Astrocyte of the spinal cord (primary cell): ENCODE measurements around the gene PROSER1.

Source experiments
- DNase-seq: peaks from one replicate; pipeline ENCODE4 v3.0.0; 2011; ENCODE audit warnings: low read depth, low spot score
- H3K4me3 ChIP-seq: 2 replicates; pipeline ENCODE4 v1.5.1; 2011; ENCODE audit warnings: low read depth, mild to moderate bottlenecking, low read length, moderate library complexity
- in situ Hi-C: cut with HindIII; loops from 2 replicates; pipeline ENCODE4 v1.10.0; 2017; ENCODE audit warnings: low sequenced_read_pairs
- TF ChIP-seq, protein P1 (sequence below): IDR thresholded peaks from 2 replicates; pipeline ENCODE4 v1.5.1; 2012; ENCODE audit warnings: low read depth, mild to moderate bottlenecking, low read length, inconsistent platforms

The PROSER1 gene

GRCh38 chr13:39040206-39040605, 2.3 kb upstream of the PROSER1 start:
- H3K4me3 ChIP-seq, result no peak overlapping the region
- in situ Hi-C loops, result no loop called here
- DNase-seq, result no peak
- TF ChIP-seq, protein P1, sequence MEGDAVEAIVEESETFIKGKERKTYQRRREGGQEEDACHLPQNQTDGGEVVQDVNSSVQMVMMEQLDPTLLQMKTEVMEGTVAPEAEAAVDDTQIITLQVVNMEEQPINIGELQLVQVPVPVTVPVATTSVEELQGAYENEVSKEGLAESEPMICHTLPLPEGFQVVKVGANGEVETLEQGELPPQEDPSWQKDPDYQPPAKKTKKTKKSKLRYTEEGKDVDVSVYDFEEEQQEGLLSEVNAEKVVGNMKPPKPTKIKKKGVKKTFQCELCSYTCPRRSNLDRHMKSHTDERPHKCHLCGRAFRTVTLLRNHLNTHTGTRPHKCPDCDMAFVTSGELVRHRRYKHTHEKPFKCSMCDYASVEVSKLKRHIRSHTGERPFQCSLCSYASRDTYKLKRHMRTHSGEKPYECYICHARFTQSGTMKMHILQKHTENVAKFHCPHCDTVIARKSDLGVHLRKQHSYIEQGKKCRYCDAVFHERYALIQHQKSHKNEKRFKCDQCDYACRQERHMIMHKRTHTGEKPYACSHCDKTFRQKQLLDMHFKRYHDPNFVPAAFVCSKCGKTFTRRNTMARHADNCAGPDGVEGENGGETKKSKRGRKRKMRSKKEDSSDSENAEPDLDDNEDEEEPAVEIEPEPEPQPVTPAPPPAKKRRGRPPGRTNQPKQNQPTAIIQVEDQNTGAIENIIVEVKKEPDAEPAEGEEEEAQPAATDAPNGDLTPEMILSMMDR, result no peak

DNA sequence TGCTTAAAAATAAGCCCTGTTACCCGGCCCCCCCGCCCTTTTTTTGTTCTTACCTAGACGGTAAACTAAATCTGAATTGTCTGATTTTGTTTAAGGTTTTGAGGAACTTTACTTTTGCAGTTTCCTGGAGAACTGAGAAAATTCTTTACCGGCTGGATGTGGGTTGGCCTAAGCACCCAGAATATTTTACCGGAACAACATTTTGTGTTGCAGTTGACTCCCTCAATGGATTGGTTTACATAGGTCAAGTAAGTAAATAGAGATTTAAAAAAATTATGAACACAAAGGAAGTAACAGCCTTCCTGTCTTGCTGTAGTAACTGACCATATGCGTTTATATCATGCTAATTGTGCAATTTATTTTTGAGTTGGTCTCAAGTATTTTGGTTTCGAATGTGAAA, 1.2 kb upstream of the PROSER1 start:
- in situ Hi-C loops, result no loop called here
- peak overlapping the region; percentile 92 for H3K4me3 ChIP-seq
- DNase-seq, result no peak
- TF ChIP-seq, protein P1, result no peak

GRCh38 chr13:39038569-39039030, 711 bp upstream of the PROSER1 start:
- peak overlapping the region; percentile 92 for H3K4me3 ChIP-seq
- peak; percentile 29 for DNase-seq
- in situ Hi-C loops, result no loop called here
- TF ChIP-seq, protein P1, result no peak

GRCh38 chr13:39037410-39037879, 444 bp downstream of the PROSER1 start:
- in situ Hi-C loops, result no loop called here
- TF ChIP-seq, protein P1, result no peak
- peak overlapping the region; percentile 92 for H3K4me3 ChIP-seq
- DNase-seq, result no peak

GRCh38 chr13:39036212-39036611, 1.7 kb downstream of the PROSER1 start:
- H3K4me3 ChIP-seq, result peak overlapping the region; percentile 92
- TF ChIP-seq, protein P1, result no peak
- in situ Hi-C loops, result no loop called here
- peak; percentile 27 for DNase-seq

DNA sequence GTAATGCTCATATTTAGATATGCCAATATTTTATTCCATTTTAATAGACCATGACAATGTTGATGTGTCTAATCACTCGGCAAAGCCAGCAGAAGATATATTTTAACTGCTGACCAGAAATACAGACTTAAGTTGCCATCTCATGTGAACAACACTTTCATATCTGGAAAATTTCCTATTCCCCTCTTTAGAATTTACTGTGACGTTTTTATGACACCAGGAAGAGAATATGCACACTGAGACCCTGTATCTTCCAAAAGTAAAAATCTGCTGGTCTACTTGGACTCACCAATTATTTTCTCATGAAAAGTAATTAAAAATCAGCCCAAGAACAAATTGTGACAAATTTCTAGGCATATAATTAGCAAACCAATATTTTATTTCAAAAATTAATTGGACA, 2.1 kb downstream of the PROSER1 start:
- peak overlapping the region; percentile 92 for H3K4me3 ChIP-seq
- in situ Hi-C loops, result no loop called here
- TF ChIP-seq, protein P1, result no peak
- DNase-seq, result no peak

DNA sequence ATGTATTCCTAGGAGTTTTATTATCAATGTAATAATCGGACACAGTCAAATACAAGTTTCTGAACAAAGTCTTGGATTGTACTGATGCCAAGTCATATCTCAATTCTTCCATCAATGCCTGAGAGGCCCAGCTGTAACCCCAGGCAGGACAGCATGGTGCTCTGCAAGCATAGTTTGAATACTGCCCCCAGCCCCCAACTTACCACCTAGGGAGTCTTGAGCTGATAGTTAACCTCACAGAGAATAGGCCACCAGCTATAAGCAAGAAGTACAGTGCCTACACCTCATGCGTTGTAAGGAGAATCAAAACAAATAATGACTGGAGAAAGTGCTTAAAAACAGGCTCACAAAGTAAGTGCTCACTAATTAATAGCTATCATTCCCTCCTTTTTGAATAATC, 2.7 kb downstream of the PROSER1 start:
- in situ Hi-C loops, result no loop called here
- DNase-seq, result no peak
- TF ChIP-seq, protein P1, result no peak
- H3K4me3 ChIP-seq, result peak overlapping the region; percentile 92
